ENCODE measurements around the gene SLC9A2.

SLC9A2 gene

DNA sequence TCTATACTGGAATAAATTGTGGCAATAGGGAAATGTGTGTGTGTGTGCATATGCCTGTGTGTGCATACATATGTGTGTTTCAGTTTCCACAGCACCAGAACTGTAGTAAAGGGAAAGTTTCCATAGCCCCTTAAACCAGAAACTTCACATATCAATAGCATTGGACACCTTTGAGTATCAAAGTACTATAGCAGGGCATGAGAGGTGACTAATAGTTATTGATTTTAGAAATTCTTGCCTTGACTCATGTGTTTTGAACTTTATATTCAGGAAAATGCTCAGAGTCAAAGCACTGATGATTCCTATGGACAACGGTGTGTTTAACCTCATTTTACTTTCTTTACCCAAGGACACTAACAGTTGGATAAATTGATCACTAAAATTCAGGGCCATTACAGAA lies 50.0 kb downstream of the SLC9A2 start:
- in situ Hi-C loops (cut with MboI; ENCODE audit: low sequenced_read_pairs): no loop called here

DNA sequence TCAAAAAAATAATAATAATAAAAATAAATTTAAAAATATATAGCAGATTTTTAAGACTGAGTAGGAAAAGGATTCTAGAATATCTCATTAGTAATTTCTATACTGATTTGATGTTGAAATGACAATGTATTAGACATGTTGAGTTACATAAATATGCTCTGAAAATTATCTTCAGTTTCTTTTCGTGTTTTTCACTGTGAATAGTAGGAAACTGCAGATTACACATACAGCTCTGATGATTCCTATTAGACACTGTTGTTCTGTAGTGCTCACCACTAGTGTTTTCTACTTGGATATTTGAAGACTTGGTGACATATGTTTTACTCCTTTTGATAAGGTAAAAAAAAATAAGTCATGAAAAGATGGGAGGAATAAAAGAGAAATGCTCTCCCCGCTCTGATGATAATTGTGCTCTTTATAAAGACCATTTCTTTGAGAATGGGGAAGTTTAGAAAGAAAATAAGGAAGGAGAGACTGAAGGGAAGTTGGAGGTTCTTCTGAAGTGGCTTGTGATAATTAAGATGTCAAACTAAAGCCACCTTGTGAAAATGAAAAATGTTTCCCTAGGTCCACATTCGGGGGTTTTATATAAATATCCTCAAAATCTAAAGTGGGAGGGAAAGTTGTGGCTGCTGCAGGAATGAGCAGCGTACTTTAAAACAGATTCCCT lies 52.9 kb downstream of the SLC9A2 start:
- in situ Hi-C loops (cut with MboI; ENCODE audit: low sequenced_read_pairs): no loop called here

DNA sequence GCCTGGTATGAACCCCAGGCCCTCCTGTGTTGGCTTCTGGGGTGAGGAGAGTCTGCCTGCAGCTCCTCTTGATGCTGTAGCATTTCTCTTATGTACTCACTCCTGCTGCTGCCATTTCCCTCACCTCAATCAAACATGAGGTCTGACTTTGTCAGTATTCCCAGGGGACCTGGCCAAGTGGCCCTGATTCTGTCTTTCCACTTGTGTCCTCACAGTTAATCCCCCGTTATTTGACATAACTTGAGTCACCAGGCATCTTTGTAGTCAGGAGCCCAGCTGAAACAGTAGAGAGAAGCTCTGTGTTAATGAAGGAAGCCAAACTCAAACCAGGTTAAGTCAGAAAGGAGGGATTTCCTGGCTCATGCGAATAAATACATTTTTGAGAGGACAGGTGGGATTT lies 55.0 kb downstream of the SLC9A2 start:
- in situ Hi-C loops (cut with MboI; ENCODE audit: low sequenced_read_pairs): no loop called here

DNA sequence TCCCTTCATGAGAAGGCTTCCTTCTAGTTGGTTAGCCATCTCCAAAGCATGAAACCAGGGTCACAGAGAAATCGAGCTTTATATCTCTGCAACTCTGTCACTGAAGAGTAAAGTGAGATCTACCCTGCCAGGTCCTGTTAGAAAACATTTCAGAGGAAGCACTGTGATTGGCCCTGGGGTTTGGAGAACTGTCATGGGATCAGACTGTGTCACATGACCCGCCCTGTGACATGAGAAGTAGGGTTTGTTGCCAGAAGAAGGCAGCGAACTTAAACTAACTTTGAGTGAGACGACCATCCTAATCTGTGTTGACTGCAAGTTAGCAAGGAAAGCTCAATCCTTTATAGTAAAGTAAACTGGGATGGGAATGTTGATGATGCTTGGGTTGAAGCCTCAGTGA lies 55.5 kb downstream of the SLC9A2 start:
- in situ Hi-C loops (cut with MboI; ENCODE audit: low sequenced_read_pairs): no loop called here

DNA sequence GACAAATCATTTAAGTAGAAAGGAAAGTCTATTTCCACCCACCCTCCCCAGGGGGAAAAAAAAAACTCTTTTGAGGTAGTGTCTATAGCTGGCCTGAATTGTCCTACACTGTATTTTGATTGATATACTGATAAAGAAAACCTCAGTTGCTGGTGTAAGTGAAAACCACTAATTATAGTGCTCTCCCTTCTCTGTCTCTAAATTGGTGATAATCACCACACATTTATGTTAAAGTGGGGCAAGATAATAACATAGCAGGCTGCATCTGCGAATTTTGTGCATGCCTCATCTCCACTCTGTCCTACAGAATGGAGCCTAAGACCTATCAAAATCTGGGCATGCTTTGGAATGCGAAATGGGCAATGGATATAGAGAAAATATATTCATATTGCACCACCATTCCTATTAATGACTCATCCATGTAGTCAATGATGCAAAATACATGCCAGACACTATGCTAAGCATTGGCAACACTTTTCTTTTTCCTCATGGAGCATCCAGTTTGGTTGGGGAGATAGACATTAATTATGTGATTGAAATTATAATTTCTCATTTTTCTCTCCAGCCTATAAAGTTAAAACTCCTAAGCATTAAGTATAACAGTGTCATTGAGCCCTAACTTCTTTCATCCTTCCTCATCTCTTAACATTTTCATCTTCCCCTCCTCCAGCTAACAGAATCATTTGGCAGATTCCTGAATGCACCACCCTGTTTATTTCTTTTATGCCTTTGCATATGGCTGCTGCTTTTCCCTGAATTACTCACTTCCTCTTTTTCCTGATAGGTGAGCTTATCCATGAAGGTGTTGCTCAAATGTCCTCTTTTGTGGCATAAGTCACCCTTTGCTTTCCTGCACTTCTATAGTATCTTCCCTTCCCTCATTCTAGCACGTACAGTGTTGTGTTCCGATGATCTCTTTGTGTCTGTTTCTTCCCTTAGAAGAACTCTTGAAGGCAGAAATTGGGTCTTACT lies 58.2 kb downstream of the SLC9A2 start:
- in situ Hi-C loops (cut with MboI; ENCODE audit: low sequenced_read_pairs): no loop called here

DNA sequence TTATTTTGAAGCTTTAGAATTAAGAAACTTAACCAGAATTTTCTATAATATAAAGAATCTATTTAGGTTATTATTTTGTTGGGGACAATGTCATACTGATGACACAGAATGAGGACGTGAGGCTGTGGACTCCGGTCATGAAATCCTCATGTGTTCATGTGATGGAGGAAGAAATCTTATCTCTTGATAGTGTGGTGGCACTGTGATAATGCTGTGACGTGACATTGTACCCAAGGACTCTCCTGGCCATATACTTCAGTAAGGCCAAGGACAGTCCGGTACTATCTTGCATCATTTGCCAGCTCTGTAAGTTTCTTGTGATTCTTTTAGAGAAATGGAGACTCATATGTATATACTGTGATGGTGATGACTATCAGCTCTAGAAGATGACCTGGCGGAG lies 59.1 kb downstream of the SLC9A2 start:
- in situ Hi-C loops (cut with MboI; ENCODE audit: low sequenced_read_pairs): no loop called here

DNA sequence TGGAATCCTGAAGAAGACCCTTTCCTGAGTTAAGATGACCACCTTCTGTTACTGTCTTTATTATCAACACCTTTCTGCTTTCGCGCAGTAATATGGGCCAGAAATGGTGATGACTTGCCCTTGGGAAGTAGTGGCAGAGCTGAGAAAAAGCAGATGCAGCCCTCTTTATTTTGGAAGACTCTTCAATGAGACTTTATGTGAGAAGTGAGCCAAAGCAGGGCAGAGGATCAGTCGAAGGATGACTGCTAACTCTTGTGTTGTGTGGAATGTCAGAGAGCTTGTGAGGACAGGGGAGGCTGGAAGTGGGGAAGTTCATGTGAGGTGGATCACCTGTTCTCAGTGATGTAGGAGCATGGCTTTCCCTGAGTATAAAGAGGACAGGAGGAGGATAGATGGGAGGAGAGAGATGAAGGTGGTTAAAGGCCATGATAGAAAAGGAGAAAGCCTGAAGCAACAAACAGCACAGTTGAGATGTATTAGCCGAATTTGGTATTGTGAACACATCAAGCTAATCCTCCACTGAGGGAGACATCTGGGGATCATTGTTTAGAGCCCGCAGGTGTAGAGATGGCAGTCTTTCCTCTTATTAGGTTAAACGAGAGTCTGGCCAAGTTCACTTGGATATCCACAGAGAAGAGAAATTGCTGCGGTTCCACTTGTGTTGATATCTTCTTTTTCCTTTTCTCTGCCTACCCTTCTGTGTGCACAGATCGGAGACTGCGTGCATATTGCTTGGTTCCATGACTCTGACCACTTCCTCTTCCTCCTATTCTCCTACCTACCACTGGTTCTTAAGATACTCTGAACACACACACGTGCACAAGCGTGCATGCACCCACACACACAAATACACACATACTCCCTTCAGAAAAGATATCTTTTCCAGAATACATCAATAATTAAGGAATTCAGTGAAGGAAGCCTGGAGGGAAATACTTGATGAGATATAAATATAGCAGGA lies 67.4 kb downstream of the SLC9A2 start:
- in situ Hi-C loops (cut with MboI; ENCODE audit: low sequenced_read_pairs): no loop called here

DNA sequence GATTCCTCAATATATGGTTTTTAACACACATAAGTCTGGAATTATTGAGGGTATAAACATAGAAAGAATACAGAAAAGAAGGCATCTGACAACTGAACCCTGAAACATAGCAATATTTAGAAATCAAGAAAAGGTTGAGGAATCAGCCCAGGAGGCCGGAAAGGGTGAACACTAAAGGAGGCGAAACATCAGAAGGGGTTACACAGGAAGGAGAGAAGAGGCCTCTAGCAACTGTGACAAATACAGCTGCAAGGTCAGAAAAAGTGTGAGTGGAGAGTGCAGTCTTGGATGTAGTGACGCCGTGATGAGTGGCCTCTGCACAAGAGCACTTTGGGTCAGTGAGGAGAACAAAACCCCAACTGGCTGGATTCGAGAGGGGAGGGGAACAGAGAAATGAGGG lies 70.7 kb downstream of the SLC9A2 start:
- in situ Hi-C loops (cut with MboI; ENCODE audit: low sequenced_read_pairs): no loop called here

DNA sequence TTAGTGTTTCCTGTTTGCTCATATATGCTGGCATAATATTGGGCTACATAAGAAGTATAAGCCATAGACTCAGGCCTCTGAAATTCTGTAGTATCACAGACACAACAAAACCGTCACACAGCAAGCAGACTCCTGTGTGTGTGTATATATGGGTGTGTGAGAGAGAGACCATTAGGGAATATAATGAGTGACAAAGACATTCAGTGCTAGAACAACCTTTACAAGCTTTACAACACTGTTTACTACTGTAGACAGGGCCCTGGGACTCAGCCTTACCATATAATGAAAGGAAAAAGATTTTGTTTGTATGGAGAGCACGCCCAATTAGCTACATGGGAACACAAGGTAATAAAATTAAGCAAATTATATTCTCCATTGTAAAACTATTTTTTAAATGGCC lies 77.1 kb downstream of the SLC9A2 start:
- in situ Hi-C loops (cut with MboI; ENCODE audit: low sequenced_read_pairs): no loop called here

DNA sequence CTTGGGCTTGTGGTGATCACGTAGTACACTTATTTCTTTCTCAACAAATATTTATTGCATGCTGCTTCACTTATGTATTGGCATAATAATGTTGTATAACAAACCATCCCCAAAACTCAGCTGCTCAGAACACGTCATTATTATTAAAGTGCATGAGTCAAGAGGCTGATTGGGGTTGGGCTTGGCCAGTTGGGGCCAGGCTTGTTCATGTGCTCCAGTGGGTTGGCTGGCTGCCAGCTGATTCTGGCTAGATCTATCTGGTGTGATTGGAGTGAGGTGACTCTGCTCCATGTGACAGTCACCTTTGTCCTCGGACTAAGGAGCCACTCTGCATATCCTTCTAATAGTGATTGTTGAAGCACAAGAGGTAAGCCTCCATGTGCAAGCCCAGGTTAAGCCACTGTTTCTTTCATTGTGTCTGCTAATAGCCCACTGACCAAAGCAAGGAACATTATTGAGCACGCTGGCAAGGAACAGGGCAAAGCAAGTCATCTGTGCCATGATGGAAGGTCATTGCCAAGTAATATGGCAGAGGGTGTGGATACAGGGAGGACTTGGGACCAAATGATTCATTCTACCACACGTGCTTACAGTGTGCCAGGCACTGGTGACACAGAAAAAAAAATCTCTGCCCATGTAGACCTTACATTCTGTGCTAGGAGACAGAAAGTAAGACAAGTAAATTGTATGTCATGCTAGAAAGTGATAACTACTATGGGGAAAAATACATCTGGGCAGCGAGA lies 79.2 kb downstream of the SLC9A2 start:
- in situ Hi-C loops (cut with MboI; ENCODE audit: low sequenced_read_pairs): no loop called here

DNA sequence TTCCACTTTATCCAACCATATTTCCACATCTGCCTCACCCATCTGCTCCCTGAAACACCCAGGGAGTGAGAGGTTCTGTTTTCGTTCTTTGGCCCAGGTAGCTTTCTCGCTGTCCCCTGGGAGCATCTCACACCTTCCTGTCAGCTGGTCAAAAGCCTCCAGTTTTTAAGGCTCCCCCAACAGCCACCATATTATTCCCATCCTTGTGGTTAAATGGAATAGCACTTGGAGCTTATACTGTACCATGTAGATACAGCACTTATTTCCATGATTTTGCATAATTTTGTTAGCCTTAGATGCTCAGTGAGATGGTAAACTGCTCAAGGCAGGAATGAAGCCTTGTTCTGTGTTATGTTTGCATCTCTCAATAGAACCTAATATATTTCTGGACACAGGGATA lies 84.0 kb downstream of the SLC9A2 start:
- in situ Hi-C loops (cut with MboI; ENCODE audit: low sequenced_read_pairs): no loop called here

DNA sequence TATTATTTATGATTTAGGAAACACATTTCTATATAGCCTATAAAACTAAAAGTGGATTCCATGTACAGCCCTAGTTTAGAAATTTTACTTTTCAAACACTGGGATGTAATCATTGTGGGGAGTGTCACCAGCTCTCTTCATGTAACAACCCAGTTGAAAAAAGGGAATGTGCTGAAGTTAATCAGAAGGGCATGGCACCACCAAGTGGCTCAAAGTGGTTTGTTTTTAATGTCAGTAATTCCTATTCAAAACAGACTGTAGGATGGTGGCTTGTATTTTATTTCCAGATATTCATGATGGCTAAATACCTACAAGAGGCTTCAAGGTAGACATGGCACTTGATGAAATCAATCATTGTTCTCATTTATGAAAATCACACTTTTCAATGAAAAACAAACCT lies 84.4 kb downstream of the SLC9A2 start:
- in situ Hi-C loops (cut with MboI; ENCODE audit: low sequenced_read_pairs): no loop called here

DNA sequence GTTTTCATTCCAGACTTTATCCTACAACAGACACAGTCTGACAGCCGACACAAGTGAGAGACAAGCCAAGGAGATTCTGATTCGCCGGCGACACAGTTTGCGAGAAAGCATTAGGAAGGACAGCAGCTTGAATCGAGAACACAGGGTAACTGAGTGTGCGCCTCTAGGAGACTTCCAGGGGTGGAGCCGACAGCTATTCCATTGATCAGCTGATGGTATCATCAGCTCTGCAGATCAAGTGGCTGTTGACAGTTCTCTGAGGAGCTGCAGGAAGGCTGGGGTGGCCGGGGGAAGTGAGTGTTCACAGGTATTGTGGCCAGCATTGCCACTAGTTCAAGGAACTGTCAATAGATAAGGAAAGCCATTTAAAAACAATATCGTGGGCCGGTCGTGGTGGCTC lies 85.2 kb downstream of the SLC9A2 start:
- in situ Hi-C loops (cut with MboI; ENCODE audit: low sequenced_read_pairs): no loop called here

DNA sequence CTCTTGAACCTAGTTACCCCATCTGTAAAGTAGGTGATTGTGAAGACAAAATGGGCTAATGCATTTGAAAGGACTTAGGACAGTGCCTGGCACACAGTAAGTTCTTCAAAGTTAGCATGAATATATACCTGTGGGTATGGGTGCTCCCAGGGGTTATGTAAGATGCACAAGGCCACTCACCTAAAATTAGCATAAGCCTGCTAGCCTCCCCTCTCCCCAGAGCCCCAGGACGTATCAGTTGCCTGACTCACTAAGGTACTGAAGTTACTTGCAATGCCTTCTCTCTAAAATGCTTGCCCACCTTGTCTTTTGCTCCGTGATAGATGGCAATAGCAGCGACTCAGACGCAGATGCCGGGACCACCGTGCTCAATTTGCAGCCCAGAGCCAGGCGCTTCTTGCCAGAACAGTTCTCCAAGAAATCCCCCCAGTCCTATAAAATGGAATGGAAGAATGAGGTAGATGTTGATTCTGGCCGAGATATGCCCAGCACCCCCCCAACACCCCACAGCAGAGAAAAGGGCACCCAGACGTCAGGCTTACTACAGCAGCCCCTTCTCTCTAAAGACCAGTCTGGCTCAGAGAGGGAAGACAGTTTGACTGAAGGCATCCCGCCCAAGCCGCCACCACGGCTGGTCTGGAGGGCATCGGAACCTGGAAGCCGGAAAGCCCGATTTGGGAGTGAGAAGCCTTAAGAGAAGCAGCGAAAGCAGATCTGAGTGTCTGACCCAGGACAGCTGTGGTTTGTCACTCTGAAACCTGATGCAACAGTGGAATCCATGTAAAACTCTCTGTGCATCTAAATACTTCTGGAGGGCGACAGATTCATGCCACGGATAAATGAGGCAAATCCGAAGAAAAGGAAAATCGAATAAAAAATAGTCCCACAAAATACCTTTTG lies 88.7 kb downstream of the SLC9A2 start:
- in situ Hi-C loops (cut with MboI; ENCODE audit: low sequenced_read_pairs): no loop called here

DNA sequence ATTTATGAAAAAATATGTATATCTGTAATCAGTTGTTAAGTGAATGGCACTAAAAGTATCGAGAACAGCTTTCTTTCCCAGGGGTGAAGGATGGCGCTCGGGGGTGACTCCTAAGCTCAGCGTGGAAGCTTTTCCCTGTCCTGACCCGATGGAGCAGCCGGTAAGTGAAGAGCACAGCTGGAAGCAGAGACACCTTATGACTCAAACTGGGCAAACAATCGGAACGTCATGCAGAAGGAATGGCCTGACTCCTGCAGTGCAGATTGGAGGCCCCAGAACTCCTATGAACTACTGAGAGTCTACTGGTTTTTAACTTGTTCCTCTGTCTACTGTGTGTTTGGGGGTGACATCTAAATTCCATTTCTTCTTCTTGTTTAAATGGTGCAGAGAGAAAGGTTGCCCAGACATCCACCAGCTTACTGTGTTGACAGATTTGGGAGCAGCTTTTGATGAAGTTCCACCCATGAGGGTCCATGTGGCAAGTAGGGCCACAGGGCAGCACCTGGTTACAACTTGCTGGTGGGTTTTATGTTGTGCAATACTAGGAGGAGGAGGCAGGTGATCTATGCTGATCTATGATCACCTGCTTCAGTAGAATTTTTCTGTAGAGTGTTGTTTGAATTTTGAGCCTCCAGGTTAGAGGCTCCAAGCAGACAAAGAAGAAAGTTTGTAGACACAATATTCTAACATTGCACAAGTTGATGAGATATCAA lies 89.7 kb downstream of the SLC9A2 start:
- in situ Hi-C loops (cut with MboI; ENCODE audit: low sequenced_read_pairs): no loop called here

DNA sequence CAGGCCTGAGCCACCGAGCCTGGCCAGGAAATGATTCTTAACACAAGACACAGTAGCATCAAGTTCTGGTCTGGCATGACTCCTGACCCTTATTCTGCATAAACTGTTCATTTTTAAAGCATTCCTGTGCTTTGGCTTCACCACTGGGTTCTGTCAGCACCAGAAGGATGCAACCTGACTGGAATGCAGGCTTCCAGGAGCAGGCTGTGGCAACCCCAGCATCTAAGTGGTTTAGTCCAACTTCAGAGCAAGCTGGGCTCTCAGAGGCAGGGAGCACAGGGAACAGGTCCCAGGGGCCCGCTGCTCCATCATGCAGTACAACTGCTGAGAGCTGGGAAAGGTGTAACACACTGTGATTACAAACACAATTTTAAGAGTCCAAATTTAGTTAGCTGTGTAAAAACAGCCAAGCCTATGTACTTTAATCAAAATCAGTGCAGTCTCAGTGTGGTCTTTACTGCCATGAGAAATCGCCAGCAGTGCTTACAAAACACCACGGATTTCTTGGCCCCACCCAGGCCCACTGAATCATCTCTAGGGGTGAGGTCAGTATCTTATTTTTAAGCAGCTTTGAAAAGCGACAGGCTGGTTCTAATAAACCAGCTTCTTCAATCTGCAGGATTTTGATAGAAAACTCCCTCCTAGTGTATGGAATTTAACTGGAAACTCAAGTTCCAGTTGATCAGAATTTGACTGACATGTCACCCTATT lies 98.1 kb downstream of the SLC9A2 start:
- in situ Hi-C loops (cut with MboI; ENCODE audit: low sequenced_read_pairs): no loop called here

DNA sequence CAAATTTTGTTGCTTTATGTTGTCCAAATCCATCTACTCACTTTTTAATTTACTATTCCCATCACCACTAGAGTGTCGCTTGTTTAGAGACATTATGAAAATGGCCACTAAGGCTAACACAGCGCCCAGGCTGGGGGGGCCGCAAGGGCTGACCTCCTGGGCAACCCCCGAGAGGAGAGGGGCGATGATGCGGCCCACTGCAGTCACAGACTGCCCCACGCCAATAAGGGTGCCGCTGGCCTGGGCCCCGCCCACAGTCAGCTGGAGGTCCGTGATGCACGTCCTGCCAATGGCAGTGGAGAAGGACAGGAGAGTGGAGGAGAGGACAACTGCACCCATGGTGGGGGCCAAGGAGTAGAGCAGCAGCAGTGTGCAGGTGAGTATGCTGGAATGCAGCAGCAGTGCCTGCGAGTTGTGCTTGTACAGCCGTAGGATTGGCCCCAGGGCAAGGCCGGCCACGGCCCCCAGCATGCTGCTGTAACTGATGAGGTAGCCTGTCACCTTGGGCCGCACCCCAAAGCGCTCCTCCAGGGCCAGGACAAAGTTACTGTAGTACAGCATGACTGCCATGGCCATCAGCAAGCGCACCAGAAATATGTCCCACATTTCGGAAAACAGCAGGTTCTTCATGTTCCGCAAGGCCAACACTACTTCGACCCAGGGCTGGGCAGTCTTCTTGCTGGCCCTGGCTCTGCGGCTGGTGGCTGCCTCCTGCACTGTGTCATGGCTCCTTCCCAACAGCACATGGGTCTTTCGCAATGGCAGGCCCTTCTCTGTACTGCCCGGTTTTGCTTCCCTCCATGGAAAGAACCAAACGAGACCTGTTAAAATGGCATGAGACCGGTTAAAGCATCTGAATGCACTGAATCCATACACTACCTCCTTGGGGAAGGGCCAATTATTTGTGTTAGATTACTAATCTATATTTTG lies 99.3 kb downstream of the SLC9A2 start:
- in situ Hi-C loops (cut with MboI; ENCODE audit: low sequenced_read_pairs): no loop called here

All from HL-60/S4 treated with phorbol 12-myristate 13-acetate at 8.2 ng/mL for 4 days and 3 days (cell line).